ENCODE results near the gene SYTL5. TPM values are rescaled to one million over a fixed set of nuclear protein-coding genes. Genes with fewer than 3 reads are reported as not detected.

The SYTL5 gene
- total RNA-seq, 4 donors from 2014 or later = not detected

- Histone ChIP-seq H3K4me1 (no peaks in the 10 kb centered on the region), H3K27ac (replicated peaks in 1 of 4) (no peak overlapping the region), H3K27me3 (no peaks in the 10 kb centered on the region), H3K4me3 (no peak overlapping the region), H3K9me3 (no peaks in the 10 kb centered on the region), H3K36me3 (no peaks in the 10 kb centered on the region)
- whole genome bisulfite sequencing = 63% methylated on average over 7 of the region's 7 CpGs
- intact Hi-C loops (cut with DNase I) = no loop called here
- no peak for DNase-seq (ENCODE audit: extremely low spot score)
- TF ChIP-seq POLR2A (IDR thresholded peaks at IDR 0.05; ENCODE audit: low read depth) (no peak), POLR2AphosphoS5 (IDR thresholded peaks at IDR 0.05) (no peak), EP300 (IDR thresholded peaks at IDR 0.05) (no peak)
Observed at GRCh38 chrX:37998586-37999262, 7.6 kb upstream of the SYTL5 start.

- intact Hi-C loops (cut with DNase I) = no loop called here
- 83% methylated on average over 17 of the region's 17 CpGs for WGBS
- Histone ChIP-seq H3K27me3 (no peaks in the 10 kb centered on the region), H3K27ac (replicated peaks in 1 of 4) (no peak overlapping the region), H3K4me3 (no peak overlapping the region), H3K9me3 (no peaks in the 10 kb centered on the region), H3K36me3 (no peaks in the 10 kb centered on the region), H3K4me1 (no peaks in the 10 kb centered on the region)
- TF ChIP-seq CTCF (IDR thresholded peaks at IDR 0.05) = no peak
- no peak for TF ChIP-seq EP300 (IDR thresholded peaks at IDR 0.05)
- no peak for TF ChIP-seq POLR2AphosphoS5 (IDR thresholded peaks at IDR 0.05)
- TF ChIP-seq POLR2A (IDR thresholded peaks at IDR 0.05; ENCODE audit: low read depth) = no peak
- no peak for DNase-seq (ENCODE audit: extremely low spot score)
Observed at GRCh38 chrX:38000706-38001105, 5.6 kb upstream of the SYTL5 start.

GRCh38 chrX:38004046-38004445 lies 2.3 kb upstream of the SYTL5 start:
- no peaks in the 10 kb centered on the region for H3K27me3 ChIP-seq
- no peak overlapping the region for H3K27ac ChIP-seq (replicated peaks in 1 of 4)
- no peaks in the 10 kb centered on the region for H3K4me1 ChIP-seq
- H3K36me3 ChIP-seq = no peaks in the 10 kb centered on the region
- H3K9me3 ChIP-seq = no peaks in the 10 kb centered on the region
- WGBS = 74% methylated on average over 3 of the region's 3 CpGs
- TF ChIP-seq POLR2A (IDR thresholded peaks at IDR 0.05; ENCODE audit: low read depth) (no peak), CTCF (IDR thresholded peaks at IDR 0.05) (no peak), EP300 (IDR thresholded peaks at IDR 0.05) (no peak), POLR2AphosphoS5 (IDR thresholded peaks at IDR 0.05) (no peak)
- intact Hi-C loops (cut with DNase I) = no loop called here
- no peak overlapping the region for H3K4me3 ChIP-seq
- DNase-seq (ENCODE audit: extremely low spot score) = no peak

- no peak for TF ChIP-seq POLR2A (IDR thresholded peaks at IDR 0.05; ENCODE audit: low read depth)
- no peak for TF ChIP-seq POLR2AphosphoS5 (IDR thresholded peaks at IDR 0.05)
- no peak for TF ChIP-seq EP300 (IDR thresholded peaks at IDR 0.05)
- no peak for TF ChIP-seq CTCF (IDR thresholded peaks at IDR 0.05)
- H3K9me3 ChIP-seq = no peaks in the 10 kb centered on the region
- H3K27me3 ChIP-seq = no peaks in the 10 kb centered on the region
- H3K27ac ChIP-seq (replicated peaks in 1 of 4) = no peak overlapping the region
- no peak for DNase-seq (ENCODE audit: extremely low spot score)
- H3K4me1 ChIP-seq = no peaks in the 10 kb centered on the region
- no peaks in the 10 kb centered on the region for H3K36me3 ChIP-seq
- intact Hi-C loops (cut with DNase I) = no loop called here
- no peak overlapping the region for H3K4me3 ChIP-seq
Observed at GRCh38 chrX:38006778-38007177, 425 bp downstream of the SYTL5 start.

GRCh38 chrX:38008658-38009057 lies 2.3 kb downstream of the SYTL5 start:
- intact Hi-C loops (cut with DNase I) = no loop called here
- TF ChIP-seq EP300 (IDR thresholded peaks at IDR 0.05) (no peak), POLR2A (IDR thresholded peaks at IDR 0.05; ENCODE audit: low read depth) (no peak), POLR2AphosphoS5 (IDR thresholded peaks at IDR 0.05) (no peak), CTCF (IDR thresholded peaks at IDR 0.05) (no peak)
- Histone ChIP-seq H3K9me3 (no peaks in the 10 kb centered on the region), H3K36me3 (no peaks in the 10 kb centered on the region), H3K4me1 (no peaks in the 10 kb centered on the region), H3K27ac (replicated peaks in 1 of 4) (no peak overlapping the region), H3K4me3 (no peak overlapping the region), H3K27me3 (no peaks in the 10 kb centered on the region)
- no peak for DNase-seq (ENCODE audit: extremely low spot score)

All from esophagus muscularis mucosa (tissue), 4 donors.